Mesodermal cell (in vitro differentiated cells): ENCODE data around the gene BOD1L2. TPM values are rescaled to one million over a fixed set of nuclear protein-coding genes. Genes with fewer than 3 reads are reported as not detected.
A peak's percentile ranks its signal among the peaks of the same experiment; 100 is the strongest.

Experiments used
- H3K27ac ChIP-seq: 2 replicates; pipeline ENCODE4 v1.7.0; 2013; ENCODE audit warnings: mild to moderate bottlenecking, low read depth, low read length, moderate library complexity; ENCODE audit not compliant: severe bottlenecking
- H3K36me3 ChIP-seq: 2 replicates; pipeline ENCODE4 v1.7.1; 2013; ENCODE audit warnings: mild to moderate bottlenecking, low read length, moderate library complexity; ENCODE audit not compliant: control insufficient read depth, insufficient read depth
- H3K4me1 ChIP-seq: one replicate; pipeline ENCODE4 v1.7.1; 2013; ENCODE audit warnings: mild to moderate bottlenecking, low read length; ENCODE audit not compliant: insufficient read depth, control insufficient read depth, poor library complexity, severe bottlenecking
- H3K4me3 ChIP-seq: 2 replicates; pipeline ENCODE4 v1.7.0; 2013; ENCODE audit warnings: low read length, control low read depth, mild to moderate bottlenecking; ENCODE audit not compliant: insufficient read depth, poor library complexity, severe bottlenecking; ENCODE audit errors: extremely low read depth
- H3K9me3 ChIP-seq: 2 replicates; pipeline ENCODE4 v1.7.1; 2013; ENCODE audit warnings: mild to moderate bottlenecking, low read length, moderate library complexity; ENCODE audit not compliant: control insufficient read depth
- WGBS, 2 experiments: methylation state at CpG; one replicate each; pipeline ENCODE4 v1.1.5; 2013; ENCODE audit warnings: missing lambda C conversion rate in 2 of 2; ENCODE audit not compliant: insufficient coverage in 2 of 2; 5-methylcytosine and 5-hydroxymethylcytosine counted together
- polyA plus RNA-seq, 2 experiments: library from polyadenylated mRNA; stranded (reverse); fragments of 50-300 nt; gene quantifications; one replicate each; pipeline ENCODE4 v1.2.3, GENCODE V29; 2013

BOD1L2 gene
- not detected for polyA plus RNA-seq (2013, experiment 1 of 2)
- not detected for polyA plus RNA-seq (2013, experiment 2 of 2)

GRCh38 chr18:57146956-57147636, at the start of gene BOD1L2:
Gene BOD1L2, plus strand, starts transcription at chr18:57147087. Its CDS starts 226 bp downstream, at chr18:57147313.
- Histone ChIP-seq H3K4me3 (no peak within 1 kb of the TSS), H3K9me3 (no peaks in the 10 kb centered on the region), H3K36me3 (no peaks in the 10 kb centered on the region), H3K27ac (no peak within 1 kb of the TSS), H3K4me1 (no peaks in the 10 kb centered on the region)
- WGBS, 2 experiments = 95 to 96% methylated on average over 45 to 47 of the region's 50 CpGs

- H3K9me3 ChIP-seq = no peaks in the 10 kb centered on the region
- H3K4me3 ChIP-seq = no peak overlapping the region
- H3K4me1 ChIP-seq = no peaks in the 10 kb centered on the region
- WGBS, 2 experiments = 58 to 74% methylated on average over 2 to 4 of the region's 4 CpGs
- no peak overlapping the region for H3K27ac ChIP-seq
- no peaks in the 10 kb centered on the region for H3K36me3 ChIP-seq
Observed at GRCh38 chr18:57107140-57107832, 39.6 kb upstream of the BOD1L2 start.

GRCh38 chr18:57110290-57110689, 36.6 kb upstream of the BOD1L2 start:
- H3K9me3 ChIP-seq = no peaks in the 10 kb centered on the region
- H3K4me3 ChIP-seq = no peak overlapping the region
- no peaks in the 10 kb centered on the region for H3K36me3 ChIP-seq
- no peaks in the 10 kb centered on the region for H3K4me1 ChIP-seq
- WGBS, 2 experiments = 80 to 94% methylated on average over 2 to 4 of the region's 4 CpGs
- H3K27ac ChIP-seq = no peak overlapping the region

- H3K4me3 ChIP-seq = no peak overlapping the region
- H3K4me1 ChIP-seq = no peaks in the 10 kb centered on the region
- 92 to 93% methylated on average over 2 to 3 of the region's 4 CpGs for WGBS, 2 experiments
- no peaks in the 10 kb centered on the region for H3K9me3 ChIP-seq
- no peak overlapping the region for H3K27ac ChIP-seq
- H3K36me3 ChIP-seq = no peaks in the 10 kb centered on the region
Observed at GRCh38 chr18:57113799-57114420, 33.0 kb upstream of the BOD1L2 start.

GRCh38 chr18:57116598-57117132, 30.2 kb upstream of the BOD1L2 start:
- WGBS, 2 experiments = 88 to 96% methylated on average over 4 to 5 of the region's 7 CpGs
- H3K4me3 ChIP-seq = no peak overlapping the region

GRCh38 chr18:57121542-57122112, 25.3 kb upstream of the BOD1L2 start:
- H3K4me1 ChIP-seq = no peaks in the 10 kb centered on the region
- no peak overlapping the region for H3K27ac ChIP-seq
- peak overlapping the region; percentile 9 for H3K4me3 ChIP-seq
- H3K36me3 ChIP-seq = no peaks in the 10 kb centered on the region
- H3K9me3 ChIP-seq = no peaks in the 10 kb centered on the region
- WGBS, 2 experiments = 6 to 9% methylated on average over 24 to 25 of the region's 33 CpGs

More at GRCh38 chr18:57116598-57117132, 30.2 kb upstream of the BOD1L2 start:
- Histone ChIP-seq H3K27ac (no peak overlapping the region), H3K9me3 (no peaks in the 10 kb centered on the region), H3K4me1 (no peaks in the 10 kb centered on the region), H3K36me3 (no peaks in the 10 kb centered on the region)

GRCh38 chr18:57122936-57123510, 23.9 kb upstream of the BOD1L2 start:
- H3K4me1 ChIP-seq = no peaks in the 10 kb centered on the region
- H3K36me3 ChIP-seq = no peaks in the 10 kb centered on the region
- no peak overlapping the region for H3K27ac ChIP-seq
- H3K4me3 ChIP-seq = no peak overlapping the region
- 38 to 50% methylated on average over 2 to 4 of the region's 6 CpGs for WGBS, 2 experiments
- H3K9me3 ChIP-seq = no peaks in the 10 kb centered on the region

GRCh38 chr18:57125627-57126026, 21.3 kb upstream of the BOD1L2 start:
- WGBS, 2 experiments = 88 to 97% methylated on average over 2 to 5 of the region's 5 CpGs
- no peaks in the 10 kb centered on the region for H3K4me1 ChIP-seq
- H3K9me3 ChIP-seq = no peaks in the 10 kb centered on the region
- H3K4me3 ChIP-seq = no peak overlapping the region
- no peaks in the 10 kb centered on the region for H3K36me3 ChIP-seq
- no peak overlapping the region for H3K27ac ChIP-seq

- Histone ChIP-seq H3K36me3 (no peaks in the 10 kb centered on the region), H3K4me3 (no peak overlapping the region), H3K27ac (no peak overlapping the region), H3K9me3 (no peaks in the 10 kb centered on the region), H3K4me1 (no peaks in the 10 kb centered on the region)
- 87 to 88% methylated on average over 8 of the region's 8 CpGs for WGBS, 2 experiments
Observed at GRCh38 chr18:57128220-57128932, 18.5 kb upstream of the BOD1L2 start.

- H3K36me3 ChIP-seq = no peaks in the 10 kb centered on the region
- H3K27ac ChIP-seq = no peak overlapping the region
- no peak overlapping the region for H3K4me3 ChIP-seq
- H3K9me3 ChIP-seq = no peaks in the 10 kb centered on the region
- H3K4me1 ChIP-seq = no peaks in the 10 kb centered on the region
- 91 to 93% methylated on average over 4 of the region's 5 CpGs for WGBS, 2 experiments
Observed at GRCh38 chr18:57131101-57131500, 15.8 kb upstream of the BOD1L2 start.
